HG03457 (cell line): ENCODE measurements around the gene SECTM1.
"Not testable (repeated sequence)": the region's sequence is repeated elsewhere in the genome, so short reads cannot be mapped to it uniquely, and the experiment has no call there.

Experiments used
- ATAC-seq: cut with Tn5 transposase; IDR thresholded peaks from one replicate; pipeline ENCODE4 v1.9.1; 2021; ENCODE audit warnings: moderate number of reproducible peaks; ENCODE audit not compliant: unreplicated experiment

Gene SECTM1

DNA sequence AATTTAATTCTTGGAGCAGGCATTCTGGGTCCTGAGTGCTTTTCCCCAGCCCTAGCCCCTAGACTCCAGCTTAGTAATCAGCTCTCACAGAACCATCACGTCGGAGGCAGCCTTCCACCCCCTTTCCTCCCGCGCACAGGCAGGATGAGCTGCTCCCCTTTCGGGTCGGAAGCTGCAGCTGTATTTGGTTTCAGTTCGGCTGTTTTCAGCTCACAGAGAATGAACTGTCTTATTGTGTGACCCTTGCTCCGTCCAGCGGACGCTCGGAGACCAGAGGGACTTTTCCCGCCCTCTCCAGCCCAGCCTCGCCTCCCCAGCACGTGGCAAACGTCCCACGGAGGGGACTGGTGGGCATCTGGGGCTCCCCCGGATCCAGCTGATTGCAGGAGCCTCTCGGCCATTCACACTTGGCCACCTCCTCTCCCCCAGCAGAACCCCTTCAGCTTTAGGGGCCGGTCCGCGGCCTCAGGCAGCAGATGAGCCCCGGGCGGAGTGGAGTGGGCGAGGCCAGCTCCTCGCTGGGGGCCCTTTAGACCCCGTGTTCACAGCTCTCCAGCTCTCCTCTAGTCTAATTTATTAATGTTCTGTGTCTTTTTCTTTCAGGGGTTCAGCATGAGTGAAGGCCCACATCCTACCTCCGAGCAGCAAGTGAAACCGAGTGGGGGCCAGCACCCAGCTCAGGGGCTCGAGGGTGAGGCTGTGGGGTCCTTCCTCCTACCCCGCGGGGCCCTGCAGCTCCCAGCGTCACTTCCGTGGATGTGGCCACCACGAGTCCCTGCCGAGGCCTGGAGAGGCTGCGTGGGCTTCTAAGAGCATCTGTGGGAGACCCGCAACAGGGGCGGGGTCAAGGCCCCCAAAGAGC is 37.1 kb upstream of the SECTM1 start:
- no peak for ATAC-seq

GRCh38 chr17:82369211-82369610 is 35.6 kb upstream of the SECTM1 start:
- ATAC-seq, result no peak

- no peak for ATAC-seq
These were observed 34.4 kb upstream of the SECTM1 start for GRCh38 chr17:82367724-82368524.

DNA sequence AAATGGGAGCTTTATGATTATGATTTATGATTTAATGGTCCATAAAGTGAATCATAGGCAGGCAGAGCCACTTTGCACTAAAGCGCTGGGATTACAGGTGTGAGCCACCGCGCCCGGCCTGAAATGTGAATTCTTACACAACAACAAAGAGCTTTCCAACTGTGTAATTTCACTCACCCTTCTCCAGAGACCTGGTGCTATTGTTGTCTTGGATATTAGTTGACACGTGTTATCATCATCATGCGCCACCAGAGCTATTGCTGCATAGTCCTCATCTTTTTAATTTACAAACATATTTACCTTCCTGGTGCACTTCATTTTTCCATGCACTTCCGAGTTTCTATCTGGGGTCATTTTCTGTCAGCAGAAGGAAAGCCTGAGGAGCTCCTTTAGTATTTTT is 33.2 kb upstream of the SECTM1 start:
- ATAC-seq, result no peak

- ATAC-seq, result no peak
These were observed 32.2 kb upstream of the SECTM1 start for GRCh38 chr17:82365606-82366295.

DNA sequence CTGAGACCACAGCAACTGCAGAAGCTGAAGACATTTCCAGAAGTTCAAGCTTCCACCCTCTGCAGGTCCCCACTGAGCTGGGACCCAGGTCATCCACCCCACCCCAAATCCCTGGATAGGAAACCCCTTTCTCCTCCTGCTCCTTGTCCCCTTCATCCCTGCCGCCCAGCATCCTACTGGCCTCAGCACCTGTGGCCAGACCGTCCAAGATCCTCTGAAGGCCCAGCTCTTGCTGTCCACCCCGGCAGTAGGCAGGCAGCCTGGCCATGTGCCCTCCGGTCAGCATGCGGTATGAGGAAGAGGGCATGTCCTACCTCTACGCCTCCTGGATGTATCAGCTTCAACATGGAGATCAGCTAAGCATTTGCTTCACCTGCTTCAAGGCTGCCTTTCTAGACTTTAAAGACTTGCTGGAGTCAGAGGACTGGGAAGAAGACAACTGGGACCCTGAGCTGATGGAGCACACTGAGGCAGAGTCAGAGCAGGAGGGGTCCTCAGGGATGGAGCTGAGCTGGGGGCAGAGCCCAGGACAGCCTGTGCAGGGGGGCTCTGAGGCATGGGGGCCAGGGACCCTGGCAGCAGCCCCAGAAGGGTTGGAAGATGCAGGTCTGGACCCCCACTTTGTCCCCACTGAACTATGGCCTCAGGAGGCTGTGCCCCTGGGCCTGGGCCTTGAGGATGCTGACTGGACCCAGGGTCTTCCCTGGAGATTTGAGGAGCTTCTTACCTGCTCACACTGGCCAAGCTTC is 28.5 kb upstream of the SECTM1 start:
- ATAC-seq, result no peak

- not testable (repeated sequence) for ATAC-seq
These were observed 26.0 kb upstream of the SECTM1 start for GRCh38 chr17:82359451-82360074.

DNA sequence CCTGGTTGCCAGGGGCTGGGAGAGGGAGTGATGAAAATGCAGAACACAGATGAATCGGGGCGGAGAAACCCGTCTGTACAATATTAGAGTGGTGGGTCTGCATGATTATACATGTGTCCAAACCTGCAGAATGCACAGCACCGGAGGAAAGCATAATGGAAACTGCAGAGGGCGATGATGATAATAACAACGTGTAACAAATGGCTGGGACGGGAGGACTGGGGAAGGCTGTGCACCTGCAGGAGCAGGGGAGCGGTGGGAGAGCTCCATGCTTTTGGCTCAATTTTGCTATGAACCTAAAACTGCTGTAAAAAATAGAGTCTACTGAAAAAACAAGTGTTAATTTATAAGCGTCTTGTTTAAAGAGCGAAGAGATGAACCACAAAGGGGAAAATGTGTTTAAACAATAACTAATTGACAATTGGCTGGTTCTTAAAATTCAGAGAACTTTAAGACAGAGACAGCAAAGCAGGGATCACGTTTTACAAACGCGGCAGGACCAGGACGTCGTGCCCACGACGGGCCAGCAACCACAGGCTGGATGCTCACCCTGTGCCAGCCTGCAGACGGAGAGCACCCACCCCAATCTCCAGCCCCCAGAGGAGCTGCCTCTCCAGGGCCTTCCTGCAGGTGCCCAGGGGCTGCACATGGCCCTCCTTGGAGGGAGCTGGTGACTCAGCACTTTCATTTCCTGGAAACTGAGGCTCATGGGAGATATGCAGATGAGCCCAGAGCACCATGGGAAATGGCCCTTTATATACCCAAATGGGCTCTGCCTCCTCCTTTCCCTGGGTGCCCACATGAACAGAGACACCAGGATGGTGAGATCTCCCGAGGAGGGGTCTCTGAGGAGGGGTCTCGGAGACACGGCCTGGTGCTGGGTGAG is 25.1 kb upstream of the SECTM1 start, which contains the start of gene TEX19:
TEX19 (plus strand) TSS at position 783 of the 886 bp plus-strand sequence. CDS start 2,904 bp downstream, outside the sequence.
- no peak for ATAC-seq

DNA sequence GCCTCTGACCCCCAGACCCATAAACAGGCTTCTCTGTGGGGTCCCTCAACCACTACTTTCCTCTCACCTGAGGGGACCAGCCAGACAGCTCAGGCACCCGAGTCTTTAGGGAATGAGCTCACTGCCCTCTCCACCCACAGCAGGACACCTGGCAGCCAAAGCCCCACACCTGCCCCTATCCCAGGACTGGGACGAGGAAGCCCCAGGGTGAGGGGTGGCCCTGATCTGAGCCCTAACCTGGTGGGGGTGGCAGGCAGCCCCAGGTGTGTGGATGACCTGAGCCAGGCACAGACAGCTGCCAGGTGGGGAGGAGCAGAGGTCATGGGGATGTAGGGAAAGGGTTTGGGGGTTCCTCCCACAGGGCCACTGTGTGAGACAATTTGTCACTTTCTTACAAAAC is 23.8 kb upstream of the SECTM1 start:
- no peak for ATAC-seq

- ATAC-seq, result no peak
These were observed 23.3 kb upstream of the SECTM1 start for GRCh38 chr17:82356845-82357355.

DNA sequence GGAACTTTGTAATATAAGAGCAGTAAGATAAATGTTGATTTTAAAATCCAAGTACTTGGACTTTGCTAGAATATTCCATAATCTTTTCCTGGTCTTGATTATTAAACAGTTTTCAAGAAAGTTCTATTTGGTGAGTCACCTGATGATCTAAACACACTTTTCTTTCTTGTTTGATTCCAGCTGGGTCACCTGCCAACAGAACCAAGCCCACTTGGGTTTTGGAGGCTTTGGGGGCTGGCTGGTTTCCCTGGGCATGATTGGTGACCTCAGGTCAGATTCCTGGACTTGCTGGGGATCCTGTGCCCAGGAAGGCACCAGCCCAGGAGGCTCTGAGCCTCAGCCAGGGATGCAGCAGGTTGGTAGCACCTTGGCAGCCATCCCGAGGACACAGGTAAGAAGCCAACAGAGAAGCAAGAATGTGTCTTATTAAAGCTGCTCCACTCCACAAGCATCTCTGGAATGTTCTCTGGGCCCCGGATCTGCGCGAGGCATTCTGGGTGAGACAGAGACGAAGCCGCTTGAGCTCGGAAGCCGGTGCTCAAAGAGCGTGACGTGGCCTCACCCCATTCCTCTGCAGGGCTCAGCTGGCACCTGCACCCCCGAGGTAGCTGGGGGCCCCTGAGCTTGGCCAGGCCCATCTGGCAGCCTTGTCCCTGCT is 22.3 kb upstream of the SECTM1 start:
- ATAC-seq, result no peak

DNA sequence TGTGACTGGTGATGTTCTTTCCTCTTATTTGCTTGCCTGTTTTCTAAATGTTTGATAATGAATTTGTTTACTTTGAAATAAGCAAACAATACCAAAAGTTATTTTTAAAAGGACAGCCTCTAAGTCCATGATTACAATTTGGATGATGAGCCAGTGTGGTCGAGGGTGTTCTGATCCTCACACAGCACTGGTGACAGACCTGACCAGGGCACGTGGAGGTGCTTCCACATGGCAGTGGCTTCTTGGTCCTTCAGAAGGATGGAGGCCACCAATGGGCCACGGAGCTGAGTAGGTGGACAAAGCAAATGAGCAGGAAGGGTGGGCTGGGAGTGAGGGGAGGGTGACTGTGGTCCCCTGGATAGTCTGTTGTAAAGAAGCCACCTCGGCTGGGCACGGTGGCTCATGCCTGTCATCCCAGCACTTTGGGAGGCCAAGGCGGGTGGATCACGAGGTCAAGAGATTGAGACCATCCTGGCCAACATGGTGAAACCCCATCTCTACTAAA is 21.3 kb upstream of the SECTM1 start:
- ATAC-seq, result no peak

DNA sequence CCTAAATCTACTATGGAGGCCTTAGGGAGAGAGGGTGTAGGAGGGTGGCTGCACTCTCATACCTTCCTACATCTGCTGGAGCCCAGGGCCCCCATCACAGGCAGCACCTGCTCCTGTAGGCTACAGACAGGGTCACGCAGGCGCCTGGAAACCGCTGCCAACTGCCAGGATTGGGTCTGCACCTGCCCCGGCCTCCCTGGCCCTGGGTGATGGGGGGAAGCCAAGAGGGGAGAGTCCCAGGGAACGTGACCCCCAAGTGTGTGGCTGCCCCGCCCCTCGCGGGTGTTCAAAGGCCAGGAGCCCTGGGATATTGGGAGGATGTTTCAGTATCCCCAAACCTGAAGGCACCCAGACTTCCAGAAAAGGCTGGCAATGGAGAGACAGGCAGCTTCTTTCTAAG is 19.9 kb upstream of the SECTM1 start:
- no peak for ATAC-seq

- ATAC-seq, result no peak
These were observed 18.3 kb upstream of the SECTM1 start for GRCh38 chr17:82351713-82352488.

GRCh38 chr17:82351254-82351712 is 17.7 kb upstream of the SECTM1 start:
- no peak for ATAC-seq

- ATAC-seq, result no peak
These were observed 16.8 kb upstream of the SECTM1 start for GRCh38 chr17:82350182-82351030.
